ENCODE measurements around the gene KCNT2.
"Not testable (repeated sequence)": the region's sequence is repeated elsewhere in the genome, so short reads cannot be mapped to it uniquely, and the experiment has no call there.

The KCNT2 gene

GRCh38 chr1:196590012-196590708 is 18.1 kb downstream of the KCNT2 start:
- DNase-seq, result no peak

- no peak for DNase-seq
Measured at GRCh38 chr1:196584696-196585095, 23.5 kb downstream of the KCNT2 start.

GRCh38 chr1:196577386-196577785 is 30.9 kb downstream of the KCNT2 start:
- DNase-seq, result no peak

- no peak for DNase-seq
Measured at GRCh38 chr1:196573226-196573625, 35.0 kb downstream of the KCNT2 start.

GRCh38 chr1:196567238-196567637 is 41.0 kb downstream of the KCNT2 start:
- no peak for DNase-seq

GRCh38 chr1:196563768-196564167 is 44.5 kb downstream of the KCNT2 start:
- no peak for DNase-seq

- DNase-seq, result no peak
Measured at GRCh38 chr1:196559314-196559713, 48.9 kb downstream of the KCNT2 start.

GRCh38 chr1:196558411-196558810 is 49.8 kb downstream of the KCNT2 start:
- DNase-seq, result no peak

- DNase-seq, result no peak
Measured at GRCh38 chr1:196557797-196558196, 50.4 kb downstream of the KCNT2 start.

- no peak for DNase-seq
Measured at GRCh38 chr1:196550731-196551130, 57.5 kb downstream of the KCNT2 start.

- no peak for DNase-seq
Measured at GRCh38 chr1:196546272-196547111, 61.7 kb downstream of the KCNT2 start.

GRCh38 chr1:196545222-196545621 is 63.0 kb downstream of the KCNT2 start:
- DNase-seq, result no peak

- DNase-seq, result no peak
Measured at GRCh38 chr1:196544617-196545016, 63.6 kb downstream of the KCNT2 start.

- no peak for DNase-seq
Measured at GRCh38 chr1:196543833-196544232, 64.4 kb downstream of the KCNT2 start.

- no peak for DNase-seq
Measured at GRCh38 chr1:196538473-196538872, 69.8 kb downstream of the KCNT2 start.

- no peak for DNase-seq
Measured at GRCh38 chr1:196535727-196536126, 72.5 kb downstream of the KCNT2 start.

- DNase-seq, result no peak
Measured at GRCh38 chr1:196531737-196532524, 76.3 kb downstream of the KCNT2 start.

GRCh38 chr1:196527919-196528318 is 80.3 kb downstream of the KCNT2 start:
- DNase-seq, result no peak

GRCh38 chr1:196522574-196523345 is 85.5 kb downstream of the KCNT2 start:
- DNase-seq, result not testable (repeated sequence)

GRCh38 chr1:196517193-196517592 is 91.0 kb downstream of the KCNT2 start:
- no peak for DNase-seq

- no peak for DNase-seq
Measured at GRCh38 chr1:196516373-196516772, 91.9 kb downstream of the KCNT2 start.

- no peak for DNase-seq
Measured at GRCh38 chr1:196515904-196516303, 92.3 kb downstream of the KCNT2 start.

GRCh38 chr1:196513821-196514220 is 94.4 kb downstream of the KCNT2 start:
- DNase-seq, result no peak

Measured in stimulated activated CD4-positive, alpha-beta T cell treated with anti-CD3 and anti-CD28 coated beads, Interleukin-2, amount 100 ng/mL, for 24 hours (primary cell).